K562 (cell line): ENCODE measurements around the gene ARPC2. TPM values are rescaled to one million over a fixed set of nuclear protein-coding genes. Genes with fewer than 3 reads are reported as not detected.
"Not testable (repeated sequence)": the region's sequence is repeated elsewhere in the genome, so short reads cannot be mapped to it uniquely, and the experiment has no call there.

ENCODE experiments used
- ATAC-seq: fragments of 200-7000 bp; cut with Tn5 transposase; 3 replicates; pipeline ENCODE4 v1.9.1; 2020; ENCODE audit warnings: moderate library complexity
- BruUV-seq: library from RNA; stranded (reverse); fragments of 400-500 nt; replicated peaks from 2 replicates; lab custom pipeline; 2021; lab: Mats Ljungman, UMichigan
- CTCF ChIA-PET: fragments of 300-600 bp; formaldehyde crosslinking; extraction: SDS; loops from one replicate; lab custom pipeline; 2021; ENCODE audit warnings: low intra/inter-chr PET ratio; lab: Yijun Ruan, JAX
- POLR2A ChIA-PET: fragments of 300-600, 350-650 bp; sonication (Branson Sonifier 250); formaldehyde crosslinking; extraction: SDS; loops from one replicate; lab custom pipeline; 2021; ENCODE audit warnings: antibody characterized with exemption, inconsistent platforms; lab: Yijun Ruan, JAX
- DNase-seq, 4 experiments: peaks; one replicate each; pipeline versions ENCODE4 v3.0.0 to v3.0.0-alpha.2; 2011 to 2018; ENCODE audit warnings: low spot score in 3 of 4, mixed read lengths in 3 of 4; ENCODE audit errors: extremely low read depth in 1 of 4
- FAIRE-seq: peaks from 2 replicates; lab custom pipeline; 2011; peaks lifted over from hg19 to GRCh38; lab: Jason Lieb, UNC
- H2AFZ ChIP-seq: 2 replicates; pipeline ENCODE4 v1.6.0; 2011; ENCODE audit warnings: low read depth, low read length, control low read depth, inconsistent platforms
- H3K27ac ChIP-seq: fragments of 200-600 bp; 3 replicates; pipeline ENCODE4 v1.8.0; 2011; ENCODE audit warnings: low read depth, mild to moderate bottlenecking, control low read depth, inconsistent platforms, low read length, moderate library complexity, mixed read lengths; ENCODE audit errors: extremely low read depth
- H3K27me3 ChIP-seq, 2 experiments: fragments of 300-600 bp in 1 of 2; 2 replicates in 1 of 2; 3 replicates in 1 of 2; pipeline versions ENCODE4 v1.6.0 to v1.8.0; 2011; ENCODE audit warnings: inconsistent platforms in 2 of 2, low read length in 2 of 2, mild to moderate bottlenecking in 1 of 2, mixed read lengths in 1 of 2, moderate library complexity in 1 of 2; ENCODE audit not compliant: control insufficient read depth in 2 of 2, insufficient read depth in 2 of 2
- H3K36me3 ChIP-seq: fragments of 300-600 bp; 3 replicates; pipeline ENCODE4 v1.8.0; 2011; ENCODE audit warnings: mild to moderate bottlenecking, low read length, inconsistent platforms; ENCODE audit not compliant: control insufficient read depth, insufficient read depth
- H3K4me1 ChIP-seq, 2 experiments: fragments of 200-600 bp in 1 of 2; replicated peaks in 1 of 2; 2 replicates in 1 of 2; 3 replicates in 1 of 2; pipeline versions ENCODE4 v1.5.1 to v1.8.0; 2011; ENCODE audit warnings: inconsistent platforms in 2 of 2, low read length in 2 of 2, mild to moderate bottlenecking in 1 of 2, mixed read lengths in 1 of 2, moderate library complexity in 1 of 2; ENCODE audit not compliant: control insufficient read depth in 2 of 2, insufficient read depth in 2 of 2
- H3K4me2 ChIP-seq: 2 replicates; pipeline ENCODE4 v1.6.1; 2011; ENCODE audit warnings: low read length, control low read depth, inconsistent platforms, mixed read lengths; ENCODE audit not compliant: insufficient read depth
- H3K4me3 ChIP-seq: fragments of 200-600 bp; sonication (generic), shearing (Covaris generic); 2 replicates; pipeline ENCODE4 v1.5.1; 2016; ENCODE audit warnings: control low read depth, inconsistent platforms
- H3K79me2 ChIP-seq: fragments of 200-600 bp; 3 replicates; pipeline ENCODE4 v1.8.0; 2011; ENCODE audit warnings: low read length, inconsistent platforms; ENCODE audit not compliant: control insufficient read depth, insufficient read depth
- H3K9ac ChIP-seq, 2 experiments: 2 replicates each; pipeline versions ENCODE4 v1.6.0 to v1.6.1; 2011; ENCODE audit warnings: low read depth in 2 of 2, low read length in 2 of 2, control low read depth in 1 of 2, inconsistent platforms in 1 of 2, mild to moderate bottlenecking in 1 of 2, mixed read lengths in 1 of 2; ENCODE audit not compliant: insufficient read depth in 1 of 2
- H3K9me1 ChIP-seq: one replicate; pipeline ENCODE4 v1.6.0; 2011; ENCODE audit warnings: inconsistent platforms, mild to moderate bottlenecking, low read length, moderate library complexity; ENCODE audit not compliant: control insufficient read depth, insufficient read depth
- H3K9me3 ChIP-seq: replicated peaks from 2 replicates; pipeline ENCODE4 v1.5.1; 2011; ENCODE audit warnings: low read depth, low read length, inconsistent platforms; ENCODE audit not compliant: control insufficient read depth, insufficient read depth
- H4K20me1 ChIP-seq: replicated peaks from 2 replicates; pipeline ENCODE4 v1.6.1; 2011; ENCODE audit warnings: low read length, inconsistent platforms, mixed read lengths; ENCODE audit not compliant: control insufficient read depth, insufficient read depth
- CCAR2 ChIP-seq: fragments of 200-400 bp; formaldehyde crosslinking; IDR thresholded peaks from 2 replicates; pipeline ENCODE4 v1.6.1; 2017; ENCODE audit warnings: mild to moderate bottlenecking, low read depth, low read length
- CCNT2 ChIP-seq: IDR thresholded peaks from 2 replicates; pipeline ENCODE4 v1.6.1; 2011; ENCODE audit warnings: borderline replicate concordance, low read depth, mild to moderate bottlenecking, moderate library complexity, mixed read lengths, low read length; ENCODE audit not compliant: insufficient read length; ENCODE audit errors: extremely low read depth
- RFX1 ChIP-seq: fragments of 450-650 bp; IDR thresholded peaks from 2 replicates; pipeline ENCODE4 v1.6.1; 2016; ENCODE audit warnings: mild to moderate bottlenecking, moderate library complexity
- SREBF1 ChIP-seq: fragments of 150-350 bp; IDR thresholded peaks from 2 replicates; pipeline ENCODE4 v1.6.1; 2014; ENCODE audit warnings: antibody characterized with exemption, low read depth, low read length, borderline replicate concordance
- WGBS: fragments of 100-300 bp; shearing (Covaris generic); methylation state at CpG from one replicate; pipeline ENCODE4 v1.1.6; 2016; ENCODE audit warnings: low coverage, mixed read lengths; ENCODE audit not compliant: insufficient coverage; ENCODE audit errors: missing lambda C conversion rate; 5-methylcytosine and 5-hydroxymethylcytosine counted together
- in situ Hi-C: fragments of 300-500 bp; cut with MboI; formaldehyde crosslinking; loops from 4 replicates; pipeline ENCODE4 v1.15.0; 2018; ENCODE audit warnings: inconsistent platforms, mixed read lengths
- intact Hi-C: fragments of 100-400 bp; cut with micrococcal nuclease; formaldehyde crosslinking; loops from 2 replicates; pipeline ENCODE4 v1.14.2; 2022
- polyA plus RNA-seq, 8 experiments: library from polyadenylated mRNA; depleted of rRNA in 4 of 8; stranded (reverse) in 5 of 8; unstranded in 3 of 8; fragments of >200 nt; fragmentation: Nextera tagmentation in 2 of 8; fragmentation: Illumina TruSeq in 1 of 8; extraction: Ambion mirVana in 2 of 8; extraction: Trizol in 1 of 8; gene quantifications; 2 replicates each; pipeline versions ENCODE4 v1.2.1 to v1.2.3, GENCODE V29; 2011 to 2014; ENCODE audit warnings: inconsistent platforms in 1 of 8, missing spikeins in 1 of 8
- total RNA-seq, 7 experiments: library from RNA; depleted of rRNA in 6 of 7; stranded (reverse); fragments of >200 nt in 6 of 7; fragmentation: Illumina TruSeq in 2 of 7; extraction: Trizol in 2 of 7; gene quantifications; 2 replicates each; pipeline versions ENCODE4 v1.2.1 to v1.2.3, GENCODE V29; 2011 to 2021; ENCODE audit warnings: low replicate concordance in 1 of 7

ARPC2 gene
- total and polyA plus RNA-seq, 9 of the 15 experiments (the other 6 are each of a cell fraction or from before 2014, with no cell fraction given), result 81.9 to 187 (median 103) TPM

DNA sequence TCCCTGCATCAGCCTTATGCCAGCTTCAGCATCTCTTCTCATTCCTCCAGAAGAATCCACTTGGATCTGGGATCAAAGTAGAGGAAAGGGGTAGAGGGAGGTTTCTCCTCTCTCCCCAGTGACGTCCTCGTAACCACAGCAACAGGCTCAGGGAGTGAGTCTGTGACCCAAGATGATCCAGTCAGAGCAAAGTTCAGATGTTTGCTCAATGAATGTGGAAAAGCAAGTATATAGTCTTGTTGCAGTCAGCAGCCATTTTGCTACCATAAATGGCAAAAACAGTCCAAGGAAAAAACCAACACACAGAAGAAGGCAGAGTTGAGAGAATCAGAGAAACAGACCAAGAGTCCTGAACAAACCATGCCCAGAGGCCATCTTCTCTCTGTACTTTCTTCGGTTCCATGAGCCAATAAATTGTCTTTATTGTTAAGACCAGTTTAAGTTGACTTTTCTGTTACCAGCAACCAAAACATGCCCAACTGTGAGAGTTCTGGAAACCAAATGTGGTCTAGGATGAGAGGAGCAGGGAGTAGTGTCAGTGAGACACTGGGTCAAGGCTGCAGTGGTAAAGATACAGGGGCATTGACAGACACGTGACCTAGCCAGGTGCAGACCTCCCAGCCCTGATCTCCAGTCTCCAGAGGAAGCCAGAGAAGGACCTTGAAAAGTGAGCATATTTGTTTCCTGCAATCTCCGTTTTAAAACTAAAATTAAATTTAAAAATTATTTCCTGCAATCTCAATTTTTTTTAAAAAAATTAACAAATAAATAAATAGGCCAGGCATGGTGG lies 47.0 kb upstream of the ARPC2 start:
- Histone ChIP-seq H3K79me2 (no peaks in the 10 kb centered on the region), H3K4me2 (no peak overlapping the region), H3K27ac (no peak overlapping the region), H3K9ac (no peak overlapping the region), H3K4me1 (no peaks in the 10 kb centered on the region; a peak in 2 of 5 replicates), H3K4me3 (no peak overlapping the region), H3K36me3 (no peaks in the 10 kb centered on the region), H2AFZ (no peak overlapping the region), H3K27me3 (peaks cover 6 to 7% of the 10 kb centered on the region in 2 experiments; a peak in 4 of 5 replicates), H4K20me1 (no peaks in the 10 kb centered on the region), H3K9me3 (no peaks in the 10 kb centered on the region), H3K9me1 (no peaks in the 10 kb centered on the region)
- ATAC-seq, result no peak
- no TSS peak for BruUV-seq
- TF ChIP-seq CCNT2 (no peak), SREBF1 (no peak), CCAR2 (no peak), RFX1 (peak; percentile 50)
- POLR2A ChIA-PET, result interaction anchor here (1.1 to 2.4 kb wide), 2 partner anchors 12 to 18 kb away, joined by 3 to 8 read pairs; no protein-coding TSS in a partner anchor
- CTCF ChIA-PET, result interaction anchor here (0.9 to 1.5 kb wide), 2 partner anchors 88 to 677 kb away, joined by 3 read pairs; no protein-coding TSS in a partner anchor
- in situ Hi-C loops (loop anchor here (5.0 kb wide), 1 partner anchor 87 kb away; no protein-coding TSS in a partner anchor), intact Hi-C loops (loop anchor here (5.0 kb wide), 2 partner anchors 87 to 677 kb away; no protein-coding TSS in a partner anchor)
- no peak for FAIRE-seq
- no peak for DNase-seq
- 4% methylated on average over 5 of the region's 5 CpGs for WGBS

GRCh38 chr2:218171744-218172143 lies 45.2 kb upstream of the ARPC2 start:
- intact Hi-C loops, H3K9me1 ChIP-seq, H3K4me1 ChIP-seq, H3K9ac ChIP-seq, FAIRE-seq, CTCF ChIA-PET, H3K4me2 ChIP-seq, H3K27me3 ChIP-seq, H3K79me2 ChIP-seq, H3K27ac ChIP-seq, H2AFZ ChIP-seq, H3K9me3 ChIP-seq, in situ Hi-C loops, DNase-seq, ATAC-seq, H4K20me1 ChIP-seq, H3K4me3 ChIP-seq, H3K36me3 ChIP-seq, BruUV-seq: not testable (repeated sequence)
- POLR2A ChIA-PET, result interaction anchor here (0.5 to 2.4 kb wide), 2 partner anchors 11 to 808 kb away, joined by 3 to 8 read pairs; no protein-coding TSS in a partner anchor
- 3% methylated on average over 3 of the region's 3 CpGs for WGBS
